ENCODE data around the gene JMY.

Gene JMY

DNA sequence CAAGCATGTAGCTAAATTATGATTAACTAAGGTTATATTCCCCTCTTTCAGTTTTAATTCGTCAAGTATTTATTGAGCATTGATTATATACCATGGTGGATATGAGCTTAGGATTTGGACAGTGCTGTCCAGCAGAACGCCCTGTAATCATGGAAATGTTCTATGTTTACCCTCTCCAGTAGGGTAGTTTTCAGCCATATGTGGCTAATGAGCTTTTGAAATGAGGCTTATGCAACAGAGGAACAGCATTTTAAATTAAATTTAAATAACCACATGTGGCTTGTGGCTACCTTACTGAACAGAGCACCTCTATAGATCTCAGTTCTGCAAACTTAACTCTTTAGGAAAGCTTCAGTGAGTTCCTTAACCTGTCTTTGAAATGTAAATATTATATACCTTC, 59.1 kb downstream of the JMY start:
- no peak for DNase-seq (ENCODE audit: low read depth)

DNA sequence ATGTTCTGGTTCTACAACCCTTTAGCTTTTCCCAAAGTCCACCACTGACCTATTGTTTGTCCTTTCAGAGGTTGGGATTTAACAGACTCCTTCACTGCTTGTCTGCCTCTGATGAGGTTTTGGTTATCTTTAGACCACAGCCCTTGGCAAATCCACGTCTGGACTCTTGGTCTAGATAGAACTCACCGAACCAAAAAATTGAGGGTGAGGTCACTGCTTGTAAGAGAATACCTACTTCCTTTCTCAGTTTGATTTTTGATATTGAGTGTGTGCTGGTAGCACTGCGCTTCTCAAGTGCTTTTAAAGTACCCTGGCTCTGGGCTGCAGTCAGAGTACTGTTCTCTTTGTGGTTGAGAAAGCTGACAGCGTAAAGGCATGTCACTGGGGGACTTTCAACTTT, 61.7 kb downstream of the JMY start:
- DNase-seq (ENCODE audit: low read depth): no peak

DNA sequence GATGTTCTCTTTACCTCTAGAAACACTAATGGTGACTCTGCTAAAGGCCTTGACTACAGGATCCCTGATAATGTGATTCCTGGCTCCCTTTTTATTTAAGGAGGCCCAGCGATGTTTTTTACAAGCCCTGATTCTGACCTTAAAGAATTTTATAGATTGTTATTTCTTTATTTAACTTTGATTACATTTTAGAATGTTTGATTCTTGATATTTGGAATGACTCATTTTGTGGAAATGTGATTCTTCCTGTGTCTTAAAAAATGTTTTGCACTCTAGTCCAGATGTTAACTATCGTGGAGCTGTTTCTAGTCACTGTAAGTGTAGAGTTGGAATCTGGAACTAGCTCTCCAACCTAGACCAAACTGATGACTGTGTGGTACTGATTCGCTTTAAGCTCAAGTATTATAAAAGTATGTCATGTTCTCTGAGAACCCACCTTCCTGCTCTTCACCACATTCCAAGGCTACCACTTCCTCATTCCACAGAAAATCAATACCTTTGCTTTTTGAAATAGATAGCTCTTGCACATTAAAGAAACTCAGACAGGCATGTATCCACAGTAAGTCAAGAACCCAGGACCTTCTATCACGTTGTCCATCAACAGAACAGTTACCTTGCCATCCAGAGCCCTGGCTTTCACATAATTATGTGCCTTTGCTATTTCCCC, 65.2 kb downstream of the JMY start:
- peak; percentile 8 for DNase-seq (ENCODE audit: low read depth)

DNA sequence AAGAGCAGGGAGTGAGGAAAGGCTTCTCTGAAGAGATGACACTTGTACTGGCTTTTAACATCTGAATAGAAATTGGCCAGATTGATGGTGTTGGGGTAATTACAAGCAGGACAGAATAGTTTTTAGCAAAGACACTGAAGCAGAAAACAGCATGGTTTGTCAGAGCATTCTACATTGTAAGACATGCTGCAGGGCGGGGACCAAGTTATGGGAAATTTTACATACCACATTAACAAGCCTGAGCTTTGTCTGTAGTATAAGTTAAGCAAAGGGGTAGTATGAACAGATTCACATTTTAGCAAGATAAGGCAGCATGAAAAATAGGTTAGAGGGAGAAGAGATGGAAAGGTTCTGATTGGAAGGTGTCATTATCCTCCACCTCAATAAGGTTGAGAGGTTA, 66.5 kb downstream of the JMY start:
- DNase-seq (ENCODE audit: low read depth): no peak

DNA sequence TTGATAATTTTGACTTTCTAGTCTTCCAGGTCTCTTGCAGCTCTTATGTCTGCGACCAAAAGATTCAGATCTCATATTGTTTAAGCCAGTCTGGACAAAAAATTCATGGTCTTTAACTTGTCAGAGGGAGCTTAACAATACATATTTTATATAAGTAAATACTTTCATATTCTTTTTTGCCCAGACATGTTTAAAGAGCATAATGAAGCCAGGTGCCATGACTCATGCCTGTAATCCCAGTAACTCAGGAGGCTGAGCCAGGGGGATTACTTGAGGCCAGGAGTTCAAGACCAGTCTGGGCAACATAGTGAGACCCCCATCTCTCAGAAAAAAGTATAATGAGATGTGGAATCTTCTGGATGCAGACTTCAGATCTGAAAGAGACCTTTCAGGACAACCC, 69.8 kb downstream of the JMY start:
- DNase-seq (ENCODE audit: low read depth): no peak

DNA sequence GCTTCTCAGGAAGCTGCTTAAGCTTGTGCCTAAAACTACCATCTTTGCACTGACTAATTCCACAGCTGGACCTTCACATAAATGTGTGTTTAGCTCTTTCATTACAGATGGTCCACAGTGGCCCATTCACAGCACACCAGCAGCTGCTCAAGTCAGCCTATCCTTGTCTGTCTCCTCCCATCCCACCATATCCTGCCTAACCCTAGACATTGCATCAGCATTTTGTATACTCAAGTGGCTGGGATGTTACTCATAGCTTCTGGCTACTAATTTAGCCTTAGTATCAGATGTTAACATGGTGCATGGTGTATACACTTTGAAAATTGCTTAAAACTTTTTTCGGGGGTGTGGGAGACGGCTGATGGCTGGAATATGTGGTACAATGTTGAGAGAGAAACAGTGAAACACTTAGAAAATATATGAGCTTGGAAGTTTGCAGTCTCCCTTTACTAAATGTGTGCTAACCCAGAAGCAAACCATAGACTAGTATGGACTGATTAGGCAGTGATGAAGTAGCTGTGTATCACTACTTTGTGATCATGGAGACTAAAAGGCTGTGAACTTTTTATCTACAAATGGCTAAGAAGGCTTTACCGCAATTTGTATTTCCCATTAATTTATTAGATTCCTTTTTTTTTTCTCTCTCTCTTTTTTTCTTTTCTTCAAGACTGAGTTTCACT, 83.1 kb downstream of the JMY start:
- peak; percentile 68 for DNase-seq (ENCODE audit: low read depth)

DNA sequence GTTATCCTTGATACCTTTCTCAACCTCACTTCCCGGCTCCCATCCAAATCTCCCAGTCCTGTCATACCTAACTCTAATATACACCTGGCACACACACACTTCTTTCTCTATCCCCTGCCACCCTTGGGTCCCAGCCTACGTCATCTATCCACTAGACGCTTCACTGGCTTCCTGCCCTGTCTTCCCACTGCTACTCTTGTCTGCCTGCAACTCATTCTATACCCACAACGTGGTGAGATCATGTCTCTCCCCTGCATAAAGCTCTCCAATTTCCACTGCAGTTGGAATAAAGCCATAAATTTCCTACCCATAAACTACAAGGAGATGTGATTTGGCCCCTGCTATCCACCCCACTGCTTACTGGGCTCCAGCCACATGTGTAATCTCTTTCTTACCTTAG, 93.5 kb downstream of the JMY start:
- no peak for DNase-seq (ENCODE audit: low read depth)

DNA sequence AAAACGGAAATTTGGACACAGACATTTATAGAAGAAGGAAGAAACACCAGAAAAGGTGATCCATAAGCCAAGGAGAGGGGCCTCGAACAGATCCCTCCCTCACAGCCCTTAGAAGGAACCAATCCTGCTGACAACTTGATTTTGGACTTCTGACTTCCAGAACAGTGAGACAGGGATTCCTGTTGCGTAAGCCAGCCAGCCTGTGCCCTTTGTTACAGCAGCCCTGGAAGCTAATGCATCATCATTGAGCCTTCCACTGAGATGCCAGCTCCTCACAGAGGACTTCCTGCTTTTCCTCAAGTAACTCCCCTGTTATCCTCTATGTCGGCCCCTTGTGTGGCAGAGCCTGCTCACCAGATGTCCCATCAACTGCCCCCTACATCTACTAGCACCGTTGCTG, 94.1 kb downstream of the JMY start:
- no peak for DNase-seq (ENCODE audit: low read depth)

DNA sequence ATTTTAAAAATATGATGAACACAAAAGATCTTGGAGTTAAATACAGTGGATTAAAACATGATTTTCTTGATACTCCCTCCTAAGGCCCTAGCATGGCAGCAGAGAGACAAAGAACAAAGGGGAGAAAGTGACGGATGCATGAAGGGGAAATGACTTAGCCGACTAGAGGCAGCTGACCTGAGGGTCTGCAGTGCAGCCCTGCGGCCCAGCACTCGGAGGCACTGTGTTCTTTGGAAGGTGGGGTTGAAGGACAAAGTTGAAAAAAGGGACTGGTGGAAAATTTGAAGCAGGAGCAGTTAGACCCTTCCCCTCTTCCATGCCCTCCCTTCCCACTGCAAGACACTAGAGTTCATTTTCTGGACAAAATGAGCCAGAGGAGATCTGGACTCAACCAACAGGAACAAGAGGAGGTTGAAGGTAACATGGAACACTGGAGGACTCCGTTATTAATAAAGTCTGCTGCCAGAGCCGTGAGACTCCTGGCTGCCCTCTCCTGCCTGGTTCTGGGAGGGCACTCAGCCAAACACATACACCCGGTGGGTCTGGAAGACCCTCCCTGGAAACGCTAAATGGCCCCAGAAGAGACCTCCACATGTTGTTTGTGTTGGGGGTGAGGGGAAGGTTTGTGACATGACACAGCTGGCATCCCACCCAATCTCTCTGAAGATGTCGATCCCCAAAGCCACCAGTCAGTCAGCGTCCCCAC, 98.1 kb downstream of the JMY start:
- DNase-seq (ENCODE audit: low read depth): no peak

DNA sequence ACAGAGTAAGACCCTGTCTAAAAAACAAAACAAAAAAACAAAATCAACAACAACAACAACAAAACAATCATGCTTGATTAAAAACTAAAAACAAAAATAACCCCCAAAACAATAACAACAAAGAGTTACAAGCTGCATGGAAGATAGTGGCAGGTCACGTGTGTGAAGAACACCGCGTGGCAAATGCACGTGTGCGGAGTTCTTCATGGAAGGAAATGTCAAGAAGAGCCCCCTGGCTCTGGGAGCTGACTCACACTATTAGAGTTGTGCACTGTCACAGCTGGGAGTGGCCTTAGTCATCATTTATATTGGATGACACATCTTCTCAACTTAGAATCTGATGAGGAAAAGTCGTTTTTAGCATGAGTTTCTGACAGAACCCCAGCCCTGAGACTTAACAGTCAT, 110.5 kb downstream of the JMY start:
- DNase-seq (ENCODE audit: low read depth): peak; percentile 29

DNA sequence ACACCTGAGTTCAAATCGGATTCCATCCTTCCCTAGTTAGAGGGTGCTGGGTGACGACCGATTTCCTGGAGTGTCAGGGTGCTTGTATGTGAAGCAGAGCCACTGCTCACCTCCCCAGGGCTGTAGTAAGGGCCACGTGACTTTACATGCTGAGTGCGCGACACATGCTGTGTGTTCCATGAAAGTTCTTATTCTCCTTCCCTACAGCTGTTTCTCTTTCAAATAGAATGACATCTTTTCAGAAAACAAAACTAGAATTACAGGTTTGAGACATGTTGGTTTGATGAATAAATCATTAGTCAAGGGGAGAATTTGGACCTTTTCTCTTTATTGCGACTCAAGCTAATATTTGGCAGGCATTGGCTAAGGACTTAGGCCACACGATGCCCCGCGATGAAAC, 113.1 kb downstream of the JMY start:
- no peak for DNase-seq (ENCODE audit: low read depth)

DNA sequence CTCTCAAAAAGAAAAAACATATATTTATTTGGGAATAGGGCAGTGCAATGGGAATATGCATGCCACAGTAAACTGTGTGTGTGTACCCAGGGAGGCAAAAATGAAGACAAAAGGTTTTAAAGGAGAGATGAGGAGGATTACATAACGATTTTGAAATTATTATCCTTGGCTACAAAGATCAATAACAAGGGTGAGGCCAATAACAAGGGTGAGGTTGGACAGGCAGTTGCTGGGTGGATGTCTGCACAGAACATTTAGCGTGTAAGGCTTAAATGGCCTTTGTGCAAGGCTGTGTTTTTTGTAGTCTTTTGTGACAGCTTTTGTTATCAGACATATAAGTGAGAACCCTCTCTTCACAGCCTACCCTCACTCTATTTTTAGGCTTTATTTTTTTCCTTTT, 114.0 kb downstream of the JMY start:
- DNase-seq (ENCODE audit: low read depth): no peak

DNA sequence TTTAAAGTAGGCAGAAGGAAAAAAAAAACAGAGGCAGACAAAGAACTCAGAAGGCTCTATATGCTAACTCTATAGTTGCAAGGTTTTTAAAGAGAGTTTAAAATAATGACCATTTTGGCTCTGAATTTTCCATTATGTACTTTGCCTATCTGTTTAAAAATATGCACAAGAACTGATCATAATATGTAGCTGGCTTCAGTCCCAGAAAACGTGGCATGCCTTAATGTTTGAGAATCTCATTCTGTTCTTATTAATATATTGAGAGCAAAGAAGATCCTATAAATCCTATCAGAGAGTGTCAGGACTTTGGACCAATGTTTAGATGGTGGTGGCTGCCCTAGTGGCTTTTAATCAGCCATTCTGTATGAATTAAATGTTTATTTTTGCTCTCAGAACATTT, 121.5 kb downstream of the JMY start:
- no peak for DNase-seq (ENCODE audit: low read depth)

Data from GM04503 (cell line).